DOHH2 (cell line): ENCODE data around the gene KCTD17.

Source experiments
- H3F3A ChIP-seq: fragments of 200-600 bp; sonication (generic), shearing (Covaris generic); 2 replicates; pipeline ENCODE4 v1.6.0; 2016; ENCODE audit warnings: antibody characterized with exemption, mild to moderate bottlenecking; ENCODE audit not compliant: control insufficient read depth, insufficient read depth
- H3K27ac ChIP-seq: fragments of 200-600 bp; sonication (generic); 2 replicates; pipeline ENCODE4 v1.5.1; 2014; ENCODE audit warnings: low read depth, mild to moderate bottlenecking, low read length, moderate library complexity
- H3K27me3 ChIP-seq: fragments of 200-600 bp; sonication (generic); 2 replicates; pipeline ENCODE4 v1.6.1; 2014; ENCODE audit warnings: mild to moderate bottlenecking, low read length, mixed read lengths; ENCODE audit not compliant: control insufficient read depth
- H3K36me3 ChIP-seq: fragments of 200-600 bp; sonication (generic); 2 replicates; pipeline ENCODE4 v1.6.1; 2014; ENCODE audit warnings: mild to moderate bottlenecking, low read length, moderate library complexity, mixed read lengths; ENCODE audit not compliant: control insufficient read depth
- H3K4me1 ChIP-seq: fragments of 200-600 bp; sonication (generic); 2 replicates; pipeline ENCODE4 v1.6.1; 2014; ENCODE audit warnings: mild to moderate bottlenecking, low read length, mixed read lengths; ENCODE audit not compliant: control insufficient read depth
- H3K4me2 ChIP-seq: fragments of 200-600 bp; sonication (generic); 2 replicates; pipeline ENCODE4 v1.6.0; 2014; ENCODE audit warnings: mild to moderate bottlenecking, low read length, moderate library complexity
- H3K4me3 ChIP-seq: fragments of 200-600 bp; sonication (generic); 2 replicates; pipeline ENCODE4 v1.5.1; 2014; ENCODE audit warnings: mild to moderate bottlenecking, low read length, mixed read lengths
- H3K79me2 ChIP-seq: fragments of 200-600 bp; sonication (generic); 2 replicates; pipeline ENCODE4 v1.6.1; 2014; ENCODE audit warnings: mild to moderate bottlenecking, low read length, mixed read lengths; ENCODE audit not compliant: control insufficient read depth
- H3K9me2 ChIP-seq: fragments of 200-600 bp; sonication (generic); replicated peaks from 2 replicates; pipeline ENCODE4 v1.6.1; 2014; ENCODE audit warnings: mild to moderate bottlenecking, low read length, mixed read lengths; ENCODE audit not compliant: control insufficient read depth
- H3K9me3 ChIP-seq: fragments of 200-600 bp; sonication (generic); 2 replicates; pipeline ENCODE4 v1.6.1; 2014; ENCODE audit warnings: antibody characterized with exemption, low read length, mixed read lengths; ENCODE audit not compliant: control insufficient read depth, insufficient read depth
- H4K20me1 ChIP-seq: fragments of 200-600 bp; sonication (generic); 2 replicates; pipeline ENCODE4 v1.6.0; 2014; ENCODE audit warnings: low read depth, mild to moderate bottlenecking, antibody characterized with exemption, low read length, moderate library complexity; ENCODE audit not compliant: control insufficient read depth, insufficient read depth
- EZH2phosphoT487 ChIP-seq: fragments of 200-600 bp; sonication (generic); IDR thresholded peaks from 2 replicates; pipeline ENCODE4 v1.6.1; 2017; ENCODE audit warnings: borderline replicate concordance, mild to moderate bottlenecking, antibody characterized with exemption, low read length, moderate library complexity, mixed read lengths
- TF ChIP-seq, protein P1 (sequence below): fragments of 200-600 bp; sonication (generic); IDR thresholded peaks from one replicate; pipeline ENCODE4 v1.5.1; 2014; ENCODE audit warnings: antibody characterized with exemption, mild to moderate bottlenecking, low read depth, low read length; ENCODE audit not compliant: poor library complexity, severe bottlenecking

The KCTD17 gene

DNA sequence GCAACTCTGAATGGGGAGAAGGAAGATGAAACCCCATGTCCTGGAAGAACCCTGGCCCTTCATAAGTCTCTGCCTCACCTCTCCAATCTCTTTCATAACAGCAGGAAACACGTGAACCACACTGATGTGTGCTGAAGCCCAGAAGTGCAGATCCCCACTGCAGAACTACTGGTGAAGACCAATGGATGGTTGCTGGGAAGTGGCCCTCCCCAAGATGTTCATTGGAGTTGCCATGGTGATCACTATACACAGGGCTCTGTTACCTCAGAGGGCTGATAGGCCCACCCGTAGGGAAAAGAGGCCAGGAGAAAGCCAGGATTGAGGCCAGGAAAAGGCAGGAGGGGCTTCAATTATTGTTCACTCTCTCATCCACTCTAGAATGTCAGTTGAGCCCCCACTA is 43.9 kb upstream of the KCTD17 start:
- TF ChIP-seq EZH2phosphoT487: no peak
- TF ChIP-seq, protein P1, sequence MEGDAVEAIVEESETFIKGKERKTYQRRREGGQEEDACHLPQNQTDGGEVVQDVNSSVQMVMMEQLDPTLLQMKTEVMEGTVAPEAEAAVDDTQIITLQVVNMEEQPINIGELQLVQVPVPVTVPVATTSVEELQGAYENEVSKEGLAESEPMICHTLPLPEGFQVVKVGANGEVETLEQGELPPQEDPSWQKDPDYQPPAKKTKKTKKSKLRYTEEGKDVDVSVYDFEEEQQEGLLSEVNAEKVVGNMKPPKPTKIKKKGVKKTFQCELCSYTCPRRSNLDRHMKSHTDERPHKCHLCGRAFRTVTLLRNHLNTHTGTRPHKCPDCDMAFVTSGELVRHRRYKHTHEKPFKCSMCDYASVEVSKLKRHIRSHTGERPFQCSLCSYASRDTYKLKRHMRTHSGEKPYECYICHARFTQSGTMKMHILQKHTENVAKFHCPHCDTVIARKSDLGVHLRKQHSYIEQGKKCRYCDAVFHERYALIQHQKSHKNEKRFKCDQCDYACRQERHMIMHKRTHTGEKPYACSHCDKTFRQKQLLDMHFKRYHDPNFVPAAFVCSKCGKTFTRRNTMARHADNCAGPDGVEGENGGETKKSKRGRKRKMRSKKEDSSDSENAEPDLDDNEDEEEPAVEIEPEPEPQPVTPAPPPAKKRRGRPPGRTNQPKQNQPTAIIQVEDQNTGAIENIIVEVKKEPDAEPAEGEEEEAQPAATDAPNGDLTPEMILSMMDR: no peak
- Histone ChIP-seq H3K36me3 (no peaks in the 10 kb centered on the region), H3K4me3 (no peak overlapping the region), H3K27ac (no peak overlapping the region), H3K27me3 (peaks cover 52% of the 10 kb centered on the region), H4K20me1 (no peaks in the 10 kb centered on the region), H3K4me1 (no peaks in the 10 kb centered on the region), H3K9me3 (no peaks in the 10 kb centered on the region), H3K4me2 (no peak overlapping the region), H3K79me2 (no peaks in the 10 kb centered on the region), H3F3A (no peaks in the 10 kb centered on the region), H3K9me2 (no peaks in the 10 kb centered on the region)

DNA sequence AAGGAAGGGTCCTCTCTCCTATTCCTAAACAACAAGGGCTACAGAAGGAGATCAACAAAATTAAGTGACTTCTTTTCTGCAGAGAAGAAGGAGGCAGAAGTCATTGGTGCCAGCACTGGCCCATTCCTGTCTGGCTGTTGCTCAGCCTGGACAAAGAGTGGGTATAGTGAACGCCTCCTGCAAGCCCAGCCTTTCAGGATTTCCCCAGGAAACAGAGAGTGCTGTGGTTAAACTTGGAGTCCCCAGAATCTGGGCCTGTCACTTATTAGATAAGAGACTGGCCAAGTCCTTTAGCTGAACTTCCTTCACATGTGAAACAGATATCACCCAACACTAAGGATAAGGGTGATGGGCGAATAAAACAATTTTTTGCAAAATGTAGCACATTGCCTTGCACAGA is 43.2 kb upstream of the KCTD17 start:
- Histone ChIP-seq H3K36me3 (no peaks in the 10 kb centered on the region), H3K4me2 (no peak overlapping the region)
- no peak for TF ChIP-seq EZH2phosphoT487
- TF ChIP-seq, protein P1: no peak

DNA sequence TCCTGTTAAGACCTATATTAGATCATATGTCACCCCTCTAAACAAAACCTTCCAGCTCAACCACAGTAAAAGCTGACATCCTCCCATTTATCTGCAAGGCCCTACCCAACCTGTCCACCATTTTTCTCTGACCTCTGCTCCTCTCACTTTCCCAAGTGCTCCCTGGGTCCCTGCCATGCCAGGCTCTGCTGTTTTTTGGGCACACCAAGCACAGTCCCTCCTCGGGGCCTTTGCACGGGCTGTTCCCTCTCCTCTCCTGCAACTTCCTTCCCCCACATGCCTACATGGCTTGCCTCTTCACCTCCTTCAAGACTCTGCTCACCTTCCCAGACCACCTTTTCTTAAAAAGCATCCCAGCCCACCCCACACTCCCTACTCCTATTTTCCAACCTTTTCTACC is 42.1 kb upstream of the KCTD17 start:
- Histone ChIP-seq H3K4me1 (no peaks in the 10 kb centered on the region), H3K27ac (no peak overlapping the region), H3K9me3 (no peaks in the 10 kb centered on the region), H3K36me3 (no peaks in the 10 kb centered on the region), H3K79me2 (no peaks in the 10 kb centered on the region), H3K4me2 (no peak overlapping the region), H3K4me3 (no peak overlapping the region), H4K20me1 (no peaks in the 10 kb centered on the region), H3F3A (no peaks in the 10 kb centered on the region), H3K27me3 (peaks cover 44% of the 10 kb centered on the region), H3K9me2 (no peaks in the 10 kb centered on the region)
- TF ChIP-seq, protein P1: no peak
- TF ChIP-seq EZH2phosphoT487: no peak

More for the DNA sequence above, 43.2 kb upstream of the KCTD17 start:
- Histone ChIP-seq H3K9me3 (no peaks in the 10 kb centered on the region), H3K4me3 (no peak overlapping the region), H3K4me1 (no peaks in the 10 kb centered on the region), H3K27me3 (peaks cover 49% of the 10 kb centered on the region), H3K79me2 (no peaks in the 10 kb centered on the region), H3F3A (no peaks in the 10 kb centered on the region), H4K20me1 (no peaks in the 10 kb centered on the region), H3K27ac (no peak overlapping the region), H3K9me2 (no peaks in the 10 kb centered on the region)

- no peaks in the 10 kb centered on the region for H3K9me2 ChIP-seq
These were observed 41.4 kb upstream of the KCTD17 start for GRCh38 chr22:37010174-37010573.

More at GRCh38 chr22:37010174-37010573, 41.4 kb upstream of the KCTD17 start:
- Histone ChIP-seq H4K20me1 (no peaks in the 10 kb centered on the region), H3K27me3 (peaks cover 40% of the 10 kb centered on the region), H3K36me3 (no peaks in the 10 kb centered on the region), H3K27ac (no peak overlapping the region), H3K4me1 (no peaks in the 10 kb centered on the region), H3K4me3 (no peak overlapping the region), H3K4me2 (no peak overlapping the region), H3K79me2 (no peaks in the 10 kb centered on the region), H3F3A (no peaks in the 10 kb centered on the region), H3K9me3 (no peaks in the 10 kb centered on the region)
- TF ChIP-seq, protein P1: no peak
- no peak for TF ChIP-seq EZH2phosphoT487
